GM18511 (cell line): ENCODE data around the gene OGFR.

Experiments used
- ATAC-seq: cut with Tn5 transposase; IDR thresholded peaks from one replicate; pipeline ENCODE4 v1.9.1; 2021; ENCODE audit warnings: mild to moderate bottlenecking, moderate library complexity; ENCODE audit not compliant: unreplicated experiment

OGFR gene

DNA sequence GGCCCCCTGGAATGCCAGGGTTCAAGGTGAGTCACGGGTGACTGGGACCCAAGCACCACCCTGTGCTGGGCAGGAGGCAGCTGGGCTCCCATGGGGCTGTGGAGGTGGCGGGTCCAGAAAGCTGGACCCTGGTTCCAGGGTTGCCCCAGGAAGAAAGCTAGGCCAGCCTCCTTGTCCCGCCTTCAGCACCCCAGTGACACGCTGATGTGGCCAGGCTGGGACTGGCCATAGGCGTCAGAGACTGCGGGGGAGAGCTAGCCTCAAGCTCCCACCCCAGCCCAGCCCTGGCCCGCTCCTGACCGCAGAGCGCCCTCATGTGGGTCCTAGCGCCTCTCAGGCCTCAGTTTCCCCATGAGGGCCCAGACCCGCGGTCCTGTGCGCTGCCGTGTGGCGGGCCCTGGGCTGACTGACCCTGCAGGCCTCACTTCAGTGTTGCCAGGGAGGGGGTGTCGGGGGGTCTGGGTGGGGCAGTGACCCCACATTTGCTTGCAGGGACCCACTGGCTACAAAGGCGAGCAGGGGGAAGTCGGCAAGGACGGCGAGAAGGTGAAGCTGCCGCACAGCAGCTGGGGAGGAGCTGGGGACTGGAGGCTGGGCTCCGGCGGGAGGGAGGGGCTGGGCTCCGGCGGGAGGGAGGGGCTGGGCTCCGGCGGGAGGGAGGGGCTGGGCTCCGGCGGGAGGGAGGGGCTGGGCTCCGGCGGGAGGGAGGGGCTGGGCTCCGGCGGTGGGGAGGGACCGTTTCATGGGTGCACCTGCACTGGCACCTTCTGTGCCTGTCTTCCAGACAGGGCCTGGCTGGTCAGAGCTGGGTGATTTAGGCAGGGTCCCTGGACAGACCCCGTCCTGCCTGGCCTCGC is 20.1 kb downstream of the OGFR start:
- no peak for ATAC-seq

DNA sequence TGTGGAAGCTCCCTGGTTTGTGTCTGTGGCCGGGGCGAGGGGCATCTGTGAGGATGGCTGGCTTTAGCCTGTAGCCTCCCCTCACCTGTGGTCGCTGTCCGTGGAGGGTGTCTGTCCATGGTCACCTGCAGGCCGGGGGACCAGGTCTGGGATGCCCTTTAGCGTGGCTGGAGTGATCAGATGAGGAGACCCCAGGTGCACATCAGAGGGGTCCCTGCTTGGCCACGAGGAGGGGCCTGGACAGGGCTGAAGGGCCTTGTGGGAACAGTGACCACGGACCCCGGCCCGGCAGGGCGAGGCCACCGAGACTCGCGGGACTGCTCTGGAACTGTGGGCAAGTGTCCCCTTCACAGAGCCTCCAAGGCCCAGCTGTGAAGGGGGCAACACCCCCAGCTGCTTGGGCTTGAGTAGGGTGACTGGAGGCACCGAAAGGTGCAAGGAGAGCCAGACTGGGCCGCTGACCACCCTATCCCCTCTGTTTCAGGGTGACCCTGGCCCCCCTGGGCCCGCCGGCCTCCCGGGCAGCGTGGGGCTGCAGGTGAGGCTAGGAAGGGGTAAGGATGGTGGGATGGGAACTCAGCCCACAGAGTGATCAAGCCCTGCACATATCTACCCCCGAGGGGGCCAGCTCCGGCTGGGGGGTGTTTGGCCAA is 20.8 kb downstream of the OGFR start:
- no peak for ATAC-seq

DNA sequence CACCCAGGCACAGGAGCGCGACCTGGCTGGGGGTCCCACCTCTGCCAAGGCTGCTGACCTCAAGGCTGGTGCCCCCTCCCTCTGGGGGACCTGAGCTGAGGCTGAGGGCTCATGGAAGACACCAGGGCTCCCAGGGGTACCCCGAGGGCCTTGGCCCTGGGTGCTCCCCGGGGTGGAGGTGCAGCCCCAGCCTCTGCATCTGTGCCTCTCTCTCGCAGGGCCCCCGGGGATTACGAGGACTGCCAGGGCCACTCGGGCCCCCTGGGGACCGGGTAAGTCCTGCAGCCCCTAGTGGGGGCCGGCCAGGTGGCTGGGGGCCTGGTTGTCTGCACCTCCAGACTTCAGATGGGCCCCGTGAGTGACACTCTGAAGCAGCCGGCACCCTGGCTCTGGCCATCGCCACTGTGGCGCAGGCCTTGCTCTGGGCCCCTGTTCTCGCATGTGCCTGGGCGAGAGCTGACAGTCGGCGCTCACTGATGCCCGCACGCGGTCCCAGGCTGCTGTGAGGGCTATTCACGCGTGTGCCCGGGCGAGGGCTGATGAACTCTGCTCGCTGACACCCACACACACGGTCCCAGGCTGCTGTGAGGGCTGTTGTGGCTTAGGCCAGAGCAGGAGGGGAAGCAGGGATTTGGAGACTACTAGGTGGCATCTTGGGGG is 21.5 kb downstream of the OGFR start:
- no peak for ATAC-seq

- no peak for ATAC-seq
These were observed 22.1 kb downstream of the OGFR start for GRCh38 chr20:62826646-62827310.

GRCh38 chr20:62827311-62828038 is 22.8 kb downstream of the OGFR start:
- ATAC-seq: no peak

DNA sequence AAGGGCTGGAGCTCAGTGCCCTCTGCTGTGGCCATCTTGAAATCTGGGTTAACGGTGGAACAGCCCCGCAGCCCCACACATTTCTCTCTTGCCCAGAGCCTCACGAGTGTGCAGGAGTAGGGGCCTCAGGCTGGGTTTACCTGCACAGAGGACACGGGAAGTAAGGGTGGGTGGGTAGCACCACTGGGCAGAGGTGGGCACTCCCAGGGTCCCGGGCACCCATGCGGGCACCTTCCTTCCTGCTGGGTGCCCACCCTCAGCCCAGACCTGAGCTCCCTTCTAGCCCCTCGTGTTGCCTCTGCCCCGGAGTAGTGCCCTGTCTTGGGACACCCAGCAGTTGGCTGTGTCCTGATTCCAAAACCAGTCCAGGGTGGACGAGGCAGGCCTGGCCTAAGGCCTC is 23.4 kb downstream of the OGFR start:
- ATAC-seq: no peak

GRCh38 chr20:62828511-62829230 is 24.0 kb downstream of the OGFR start:
- no peak for ATAC-seq

- no peak for ATAC-seq
These were observed 24.9 kb downstream of the OGFR start for GRCh38 chr20:62829231-62830230.

- ATAC-seq: no peak
These were observed 25.6 kb downstream of the OGFR start for GRCh38 chr20:62830251-62830650.

- no peak for ATAC-seq
These were observed 26.2 kb downstream of the OGFR start for GRCh38 chr20:62830821-62831220.

- no peak for ATAC-seq
These were observed 26.7 kb downstream of the OGFR start for GRCh38 chr20:62831361-62831788.

- no peak for ATAC-seq
These were observed 27.2 kb downstream of the OGFR start for GRCh38 chr20:62831854-62832211.

DNA sequence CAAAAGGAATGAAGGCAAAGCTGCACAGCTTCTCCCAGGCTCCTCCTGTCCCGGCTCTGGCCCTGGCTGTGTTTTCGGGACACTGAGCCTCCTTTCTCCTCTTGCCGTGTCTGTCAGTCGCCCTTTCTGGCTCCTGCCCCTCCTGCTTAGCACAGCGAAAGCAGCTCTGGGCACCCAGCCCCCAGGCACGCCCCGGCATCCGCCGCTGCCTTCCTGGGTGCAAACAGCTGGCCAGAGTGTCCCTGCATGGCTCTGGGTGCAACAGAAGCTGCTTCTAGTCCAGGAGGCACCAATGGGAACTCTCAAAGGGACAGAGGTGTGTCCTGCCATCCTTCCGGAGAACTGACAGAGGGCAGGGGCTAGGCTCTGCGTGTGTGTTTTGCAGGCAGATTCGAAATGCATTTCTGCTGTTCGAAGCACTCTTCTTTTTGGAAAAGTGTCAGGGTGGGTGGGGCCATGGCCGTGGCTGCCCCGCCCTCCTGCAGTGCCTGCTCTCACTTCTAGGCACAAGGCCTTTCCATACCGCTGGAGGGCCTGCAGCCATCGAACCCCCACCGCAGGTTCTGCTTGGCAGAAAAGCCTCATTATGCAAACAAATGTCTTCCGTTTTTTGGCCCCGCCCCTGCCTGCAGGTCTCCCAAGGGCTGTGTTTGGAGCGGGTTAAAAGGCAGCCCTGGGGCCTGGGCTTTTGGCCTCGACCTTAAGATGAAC is 27.7 kb downstream of the OGFR start:
- no peak for ATAC-seq

GRCh38 chr20:62832951-62833391 is 28.3 kb downstream of the OGFR start:
- no peak for ATAC-seq

DNA sequence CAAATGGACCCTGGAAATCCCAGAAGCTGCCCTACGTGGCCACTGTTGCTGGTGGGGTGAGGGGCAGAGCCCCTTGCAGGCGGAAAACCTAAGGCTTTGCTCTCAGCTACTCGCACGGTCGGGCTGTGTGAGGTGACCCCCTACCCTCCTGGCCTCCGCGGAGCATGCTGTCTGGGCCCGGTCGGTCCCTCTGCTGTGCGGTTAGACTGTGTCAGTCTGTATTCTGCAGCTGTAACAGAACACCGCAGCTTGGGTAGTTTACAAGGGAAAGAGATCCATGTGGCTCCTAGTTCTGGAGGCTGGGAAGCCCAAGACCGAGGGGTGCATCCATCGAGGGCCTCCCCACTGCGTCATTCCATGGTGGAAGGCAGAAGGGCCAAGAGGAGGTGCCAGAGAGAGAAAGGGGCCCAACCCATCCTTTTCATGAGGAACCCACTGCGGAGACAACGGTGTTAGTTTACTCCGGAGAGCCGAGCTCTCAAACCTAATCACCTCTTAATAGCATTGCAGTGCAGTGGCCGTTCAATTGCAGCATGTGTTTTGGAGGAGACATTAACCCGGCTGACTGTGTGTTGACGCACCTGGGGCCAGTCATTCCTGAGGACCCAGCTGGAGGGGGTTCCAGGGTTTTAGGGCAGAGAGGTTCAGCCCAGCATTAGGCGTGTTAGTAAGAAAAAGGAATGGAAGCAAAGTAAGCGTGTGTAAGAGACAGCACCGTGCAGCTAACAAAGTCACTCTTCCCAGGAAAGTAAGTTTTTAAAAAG is 30.5 kb downstream of the OGFR start:
- ATAC-seq: no peak

DNA sequence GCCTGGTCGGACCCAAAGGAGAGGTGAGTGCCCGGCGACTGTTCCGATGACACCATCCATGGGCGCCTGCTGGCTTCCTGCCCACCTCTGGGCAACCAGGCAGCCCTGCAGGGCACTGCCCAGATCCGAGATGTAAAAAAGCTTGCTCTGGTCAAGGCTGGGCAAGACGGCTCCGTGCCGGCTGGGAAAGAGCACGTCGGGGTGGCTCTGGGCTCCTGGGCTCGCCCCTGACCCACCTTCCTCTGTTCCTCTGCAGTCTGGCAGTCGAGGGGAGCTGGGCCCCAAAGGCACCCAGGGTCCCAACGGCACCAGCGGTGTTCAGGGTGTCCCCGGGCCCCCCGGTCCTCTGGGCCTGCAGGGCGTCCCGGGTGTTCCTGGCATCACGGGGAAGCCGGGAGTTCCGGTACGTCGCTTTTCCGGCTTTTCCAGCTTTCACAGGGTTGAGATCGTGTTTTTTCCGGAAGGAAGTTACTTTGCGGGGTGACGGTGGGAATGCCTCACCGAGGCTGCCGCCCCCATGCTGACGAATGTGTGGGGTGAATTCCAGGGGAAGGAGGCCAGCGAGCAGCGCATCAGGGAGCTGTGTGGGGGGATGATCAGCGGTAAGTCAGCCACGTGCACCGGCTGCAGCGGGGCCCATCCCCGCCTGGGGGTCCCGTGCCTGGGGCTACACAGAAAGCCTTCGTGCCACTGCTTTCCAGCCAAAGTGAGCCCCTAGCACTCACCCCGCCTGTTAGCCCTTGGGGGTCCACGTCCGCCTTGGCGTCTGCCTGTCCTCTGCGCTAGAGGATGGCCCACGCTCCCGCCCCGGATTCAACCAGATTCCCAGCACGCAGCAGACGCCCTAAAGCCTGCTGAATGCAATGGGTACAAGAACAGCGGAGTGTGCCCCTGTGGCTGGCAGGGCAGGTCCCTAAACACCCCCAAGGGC is 31.6 kb downstream of the OGFR start:
- ATAC-seq: no peak
